HEK293 (cell line): ENCODE measurements around the gene FUCA2.
A peak's percentile ranks its signal among the peaks of the same experiment; 100 is the strongest.

Experiments used
- CTCF ChIA-PET: fragments of 350-600 bp; formaldehyde crosslinking; extraction: SDS; loops from one replicate; lab custom pipeline; 2021; ENCODE audit warnings: antibody characterized with exemption; lab: Yijun Ruan, JAX
- POLR2A ChIA-PET: fragments of 300-600 bp; formaldehyde crosslinking; extraction: SDS; loops from one replicate; lab custom pipeline; 2020; ENCODE audit warnings: antibody characterized with exemption, inconsistent platforms; lab: Yijun Ruan, JAX
- H3K27ac ChIP-seq: fragments of 200-500 bp; sonication (Bioruptor generic); 2 replicates; pipeline ENCODE4 v1.5.1; 2014; ENCODE audit warnings: low read depth, low read length, control low read depth, inconsistent platforms; ENCODE audit errors: extremely low read depth
- H3K36me3 ChIP-seq, 2 experiments: fragments of 200-500 bp in 1 of 2; sonication (Bioruptor generic) in 1 of 2; 1 replicate in 1 of 2; 2 replicates in 1 of 2; pipeline ENCODE4 v1.5.1; 2014 to 2017; ENCODE audit warnings: inconsistent platforms in 2 of 2, low read length in 2 of 2; ENCODE audit not compliant: control insufficient read depth in 2 of 2, insufficient read depth in 1 of 2
- H3K4me1 ChIP-seq: fragments of 200-500 bp; sonication (Bioruptor generic); 2 replicates; pipeline ENCODE4 v1.5.1; 2014; ENCODE audit warnings: mild to moderate bottlenecking, low read length, inconsistent platforms; ENCODE audit not compliant: control insufficient read depth, insufficient read depth
- H3K4me3 ChIP-seq: 2 replicates; pipeline ENCODE4 v1.5.1; 2011; ENCODE audit warnings: low read depth, mild to moderate bottlenecking, control low read depth, low read length, moderate library complexity
- H3K9me3 ChIP-seq: fragments of 200-500 bp; sonication (Bioruptor generic); 2 replicates; pipeline ENCODE4 v1.5.1; 2014; ENCODE audit warnings: low read depth, low read length, inconsistent platforms; ENCODE audit not compliant: control insufficient read depth, insufficient read depth
- KLF16 ChIP-seq: fragments of 450-650 bp; formaldehyde crosslinking; IDR thresholded peaks from 2 replicates; pipeline ENCODE4 v1.5.1; 2017; ENCODE audit warnings: missing biosample characterization, missing genetic modification characterization
- KLF9 ChIP-seq: fragments of 450-650 bp; formaldehyde crosslinking; IDR thresholded peaks from 2 replicates; pipeline ENCODE4 v1.5.1; 2016; ENCODE audit warnings: missing biosample characterization, missing genetic modification characterization, low read depth
- OVOL3 ChIP-seq: fragments of 450-650 bp; formaldehyde crosslinking; IDR thresholded peaks from 2 replicates; pipeline ENCODE4 v1.5.1; 2016; ENCODE audit warnings: missing biosample characterization, missing genetic modification characterization
- SP7 ChIP-seq: fragments of 450-650 bp; formaldehyde crosslinking; IDR thresholded peaks from 2 replicates; pipeline ENCODE4 v1.5.1; 2016; ENCODE audit warnings: missing biosample characterization, missing genetic modification characterization
- YY2 ChIP-seq: fragments of 450-650 bp; formaldehyde crosslinking; IDR thresholded peaks from 2 replicates; pipeline ENCODE4 v1.5.1; 2016; ENCODE audit warnings: missing biosample characterization, missing genetic modification characterization
- ZFP37 ChIP-seq: fragments of 450-650 bp; formaldehyde crosslinking; IDR thresholded peaks from 2 replicates; pipeline ENCODE4 v1.5.1; 2016; ENCODE audit warnings: missing biosample characterization, missing genetic modification characterization
- ZIC2 ChIP-seq: fragments of 450-650 bp; formaldehyde crosslinking; IDR thresholded peaks from 2 replicates; pipeline ENCODE4 v1.5.1; 2016; ENCODE audit warnings: missing biosample characterization, missing genetic modification characterization
- ZNF114 ChIP-seq: fragments of 450-650 bp; formaldehyde crosslinking; IDR thresholded peaks from 2 replicates; pipeline ENCODE4 v1.5.0; 2017; ENCODE audit warnings: missing biosample characterization, missing genetic modification characterization
- ZNF140 ChIP-seq: fragments of 450-650 bp; formaldehyde crosslinking; IDR thresholded peaks from 2 replicates; pipeline ENCODE4 v1.5.1; 2016; ENCODE audit warnings: missing biosample characterization, missing genetic modification characterization
- ZNF175 ChIP-seq: fragments of 450-650 bp; formaldehyde crosslinking; IDR thresholded peaks from 2 replicates; pipeline ENCODE4 v1.5.1; 2016; ENCODE audit warnings: missing biosample characterization, missing genetic modification characterization
- ZNF239 ChIP-seq: fragments of 450-650 bp; formaldehyde crosslinking; IDR thresholded peaks from 2 replicates; pipeline ENCODE4 v1.5.1; 2016; ENCODE audit warnings: missing biosample characterization, missing genetic modification characterization
- ZNF366 ChIP-seq: fragments of 450-650 bp; formaldehyde crosslinking; conservative IDR thresholded peaks from 2 replicates; pipeline ENCODE4 v1.5.1; 2016; ENCODE audit warnings: missing biosample characterization, missing genetic modification characterization
- ZNF501 ChIP-seq: fragments of 450-650 bp; formaldehyde crosslinking; IDR thresholded peaks from 2 replicates; pipeline ENCODE4 v1.5.1; 2016; ENCODE audit warnings: missing biosample characterization, missing genetic modification characterization
- ZNF510 ChIP-seq: fragments of 450-650 bp; formaldehyde crosslinking; IDR thresholded peaks from 2 replicates; pipeline ENCODE4 v1.5.1; 2018; ENCODE audit warnings: mild to moderate bottlenecking, missing genetic modification characterization, missing biosample characterization; ENCODE audit not compliant: insufficient replicate concordance
- ZNF514 ChIP-seq: fragments of 450-650 bp; formaldehyde crosslinking; IDR thresholded peaks from 2 replicates; pipeline ENCODE4 v1.5.1; 2016; ENCODE audit warnings: missing biosample characterization, missing genetic modification characterization
- ZNF529 ChIP-seq: fragments of 450-650 bp; formaldehyde crosslinking; IDR thresholded peaks from 2 replicates; pipeline ENCODE4 v1.5.1; 2017; ENCODE audit warnings: missing genetic modification characterization, missing biosample characterization; ENCODE audit not compliant: insufficient replicate concordance
- ZNF548 ChIP-seq: fragments of 450-650 bp; formaldehyde crosslinking; IDR thresholded peaks from 2 replicates; pipeline ENCODE4 v1.5.1; 2016; ENCODE audit warnings: missing biosample characterization, missing genetic modification characterization
- ZNF561 ChIP-seq: fragments of 450-650 bp; IDR thresholded peaks from 2 replicates; pipeline ENCODE4 v1.5.1; 2018; ENCODE audit warnings: missing biosample characterization, missing genetic modification characterization, borderline replicate concordance
- ZNF629 ChIP-seq: fragments of 450-650 bp; formaldehyde crosslinking; IDR thresholded peaks from 2 replicates; pipeline ENCODE4 v1.5.1; 2017; ENCODE audit warnings: missing biosample characterization, missing genetic modification characterization
- ZNF670 ChIP-seq: fragments of 450-650 bp; formaldehyde crosslinking; IDR thresholded peaks from 2 replicates; pipeline ENCODE4 v1.5.1; 2016; ENCODE audit warnings: missing biosample characterization, missing genetic modification characterization, low read depth
- ZNF776 ChIP-seq: fragments of 450-650 bp; formaldehyde crosslinking; IDR thresholded peaks from 2 replicates; pipeline ENCODE4 v1.5.0; 2017; ENCODE audit warnings: missing biosample characterization, missing genetic modification characterization, borderline replicate concordance
- ZNF791 ChIP-seq: fragments of 450-650 bp; formaldehyde crosslinking; IDR thresholded peaks from 2 replicates; pipeline ENCODE4 v1.5.1; 2016; ENCODE audit warnings: missing biosample characterization, missing genetic modification characterization
- ZNF843 ChIP-seq: fragments of 450-650 bp; formaldehyde crosslinking; IDR thresholded peaks from 2 replicates; pipeline ENCODE4 v1.5.1; 2016; ENCODE audit warnings: missing biosample characterization, missing genetic modification characterization
- ZSCAN23 ChIP-seq: fragments of 450-650 bp; formaldehyde crosslinking; IDR thresholded peaks from 2 replicates; pipeline ENCODE4 v1.5.1; 2016; ENCODE audit warnings: missing biosample characterization, missing genetic modification characterization
- TF ChIP-seq, protein P1 (sequence below): fragments of 450-650 bp; formaldehyde crosslinking; IDR thresholded peaks from 2 replicates; pipeline ENCODE4 v1.5.1; 2016; ENCODE audit warnings: missing biosample characterization, missing genetic modification characterization
- TF ChIP-seq, protein P2 (sequence below): fragments of 450-650 bp; formaldehyde crosslinking; IDR thresholded peaks from 2 replicates; pipeline ENCODE4 v1.5.1; 2017; ENCODE audit warnings: missing biosample characterization, missing genetic modification characterization
- TF ChIP-seq, protein P3 (sequence below): fragments of 450-650 bp; formaldehyde crosslinking; conservative IDR thresholded peaks from 2 replicates; pipeline ENCODE4 v1.5.1; 2016; ENCODE audit warnings: low read depth, missing biosample characterization, missing genetic modification characterization

FUCA2 gene, protein sequence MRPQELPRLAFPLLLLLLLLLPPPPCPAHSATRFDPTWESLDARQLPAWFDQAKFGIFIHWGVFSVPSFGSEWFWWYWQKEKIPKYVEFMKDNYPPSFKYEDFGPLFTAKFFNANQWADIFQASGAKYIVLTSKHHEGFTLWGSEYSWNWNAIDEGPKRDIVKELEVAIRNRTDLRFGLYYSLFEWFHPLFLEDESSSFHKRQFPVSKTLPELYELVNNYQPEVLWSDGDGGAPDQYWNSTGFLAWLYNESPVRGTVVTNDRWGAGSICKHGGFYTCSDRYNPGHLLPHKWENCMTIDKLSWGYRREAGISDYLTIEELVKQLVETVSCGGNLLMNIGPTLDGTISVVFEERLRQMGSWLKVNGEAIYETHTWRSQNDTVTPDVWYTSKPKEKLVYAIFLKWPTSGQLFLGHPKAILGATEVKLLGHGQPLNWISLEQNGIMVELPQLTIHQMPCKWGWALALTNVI

DNA sequence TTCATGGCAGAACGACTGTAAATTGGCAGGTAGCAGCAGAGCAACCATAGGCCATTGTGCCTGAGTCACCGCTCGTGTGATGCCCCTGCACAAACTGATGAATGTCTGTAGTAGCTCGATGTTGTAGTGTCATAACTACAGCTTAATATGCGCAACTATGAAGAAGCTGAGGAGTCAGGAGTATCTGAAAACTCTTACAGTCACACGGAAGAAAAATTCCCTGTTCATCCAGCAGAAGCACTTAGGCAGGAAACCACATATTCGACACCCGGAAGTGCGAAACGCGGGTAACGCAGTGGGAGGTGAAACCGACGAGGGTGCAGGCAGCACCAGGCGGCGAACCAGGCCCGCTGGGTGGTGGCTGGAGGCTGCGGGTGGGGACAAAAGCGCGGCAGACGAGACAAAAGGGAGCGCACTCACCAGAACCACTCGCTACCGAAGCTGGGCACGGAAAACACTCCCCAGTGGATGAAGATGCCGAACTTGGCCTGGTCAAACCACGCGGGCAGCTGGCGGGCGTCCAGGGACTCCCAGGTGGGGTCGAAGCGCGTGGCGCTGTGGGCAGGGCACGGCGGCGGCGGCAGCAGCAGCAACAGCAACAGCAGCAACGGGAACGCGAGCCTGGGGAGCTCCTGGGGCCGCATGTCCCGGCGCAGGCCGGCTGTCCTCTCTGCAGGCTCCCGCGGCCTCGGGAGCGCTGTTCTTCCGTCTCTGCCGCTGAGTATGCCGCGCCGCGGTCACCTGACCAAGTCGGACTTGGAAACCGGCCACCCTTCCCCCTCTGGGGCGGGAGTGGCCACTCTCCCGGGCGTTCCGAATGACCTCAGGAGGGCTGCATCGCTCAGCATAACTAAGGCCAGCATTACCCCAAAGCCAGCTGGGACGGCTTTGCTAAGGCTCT lies at the start of gene FUCA2:
Gene FUCA2, minus strand, starts transcription at position 730 of the 901 bp plus-strand sequence. Its CDS starts 86 bp downstream, at position 644.
- CTCF ChIA-PET = interaction anchor here (0.6 to 2.8 kb wide), 9 partner anchors 8 to 819 kb away, joined by 3 to 12 read pairs (median 3); no protein-coding TSS in a partner anchor
- POLR2A ChIA-PET = interaction anchor here (1.1 to 2.6 kb wide), 9 partner anchors 9 to 332 kb away, joined by 3 to 11 read pairs (median 3); partner anchors contain the start of genes ADAT2, LTV1 and PEX3
- peak within 1 kb of the TSS; percentile 74; the same call in 1 of the 2 replicates for H3K27ac ChIP-seq
- TF ChIP-seq, protein P1, sequence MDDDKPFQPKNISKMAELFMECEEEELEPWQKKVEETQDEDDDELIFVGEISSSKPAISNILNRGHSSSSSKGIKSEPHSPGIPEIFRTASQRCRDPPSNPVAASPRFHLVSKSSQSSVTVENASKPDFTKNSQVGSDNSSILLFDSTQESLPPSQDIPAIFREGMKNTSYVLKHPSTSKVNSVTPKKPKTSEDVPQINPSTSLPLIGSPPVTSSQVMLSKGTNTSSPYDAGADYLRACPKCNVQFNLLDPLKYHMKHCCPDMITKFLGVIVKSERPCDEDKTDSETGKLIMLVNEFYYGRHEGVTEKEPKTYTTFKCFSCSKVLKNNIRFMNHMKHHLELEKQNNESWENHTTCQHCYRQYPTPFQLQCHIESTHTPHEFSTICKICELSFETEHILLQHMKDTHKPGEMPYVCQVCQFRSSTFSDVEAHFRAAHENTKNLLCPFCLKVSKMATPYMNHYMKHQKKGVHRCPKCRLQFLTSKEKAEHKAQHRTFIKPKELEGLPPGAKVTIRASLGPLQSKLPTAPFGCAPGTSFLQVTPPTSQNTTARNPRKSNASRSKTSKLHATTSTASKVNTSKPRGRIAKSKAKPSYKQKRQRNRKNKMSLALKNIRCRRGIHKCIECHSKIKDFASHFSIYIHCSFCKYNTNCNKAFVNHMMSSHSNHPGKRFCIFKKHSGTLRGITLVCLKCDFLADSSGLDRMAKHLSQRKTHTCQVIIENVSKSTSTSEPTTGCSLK = no peak
- TF ChIP-seq ZNF670 (tag by site-specific recombination) (no peak), ZNF366 (tag by site-specific recombination) (peak; percentile 41; the same call in 1 of the 2 replicates), ZNF514 (tag by site-specific recombination) (no peak), ZNF791 (tag by site-specific recombination) (no peak), ZSCAN23 (tag by site-specific recombination) (peak; percentile 76; the same call in 1 of the 2 replicates), OVOL3 (tag by site-specific recombination) (peak; percentile 8; the same call in 1 of the 2 replicates), KLF9 (tag by site-specific recombination) (peak; percentile 57; the same call in 1 of the 2 replicates), ZNF629 (tag by site-specific recombination) (peak; percentile 81), ZFP37 (tag by site-specific recombination) (peak; percentile 95), ZNF529 (tag by site-specific recombination) (no peak), KLF16 (tag by site-specific recombination) (peak; percentile 86; the same call in 1 of the 2 replicates), ZNF548 (tag by site-specific recombination) (no peak), ZNF114 (tag by site-specific recombination) (no peak), ZNF510 (tag by site-specific recombination) (no peak), ZNF239 (tag by site-specific recombination) (0 out of 2 replicates have a peak, but pooled peaks have one; percentile 82), ZIC2 (tag by site-specific recombination) (peak; percentile 93), SP7 (tag by site-specific recombination) (peak; percentile 84), ZNF501 (tag by site-specific recombination) (peak; percentile 98), ZNF140 (tag by site-specific recombination) (no peak), ZNF561 (peak; percentile 69; the same call in 1 of the 2 replicates), ZNF175 (tag by site-specific recombination) (no peak), YY2 (tag by site-specific recombination) (no peak), ZNF776 (no peak), ZNF843 (tag by site-specific recombination) (peak; percentile 78)
- TF ChIP-seq, protein P2, sequence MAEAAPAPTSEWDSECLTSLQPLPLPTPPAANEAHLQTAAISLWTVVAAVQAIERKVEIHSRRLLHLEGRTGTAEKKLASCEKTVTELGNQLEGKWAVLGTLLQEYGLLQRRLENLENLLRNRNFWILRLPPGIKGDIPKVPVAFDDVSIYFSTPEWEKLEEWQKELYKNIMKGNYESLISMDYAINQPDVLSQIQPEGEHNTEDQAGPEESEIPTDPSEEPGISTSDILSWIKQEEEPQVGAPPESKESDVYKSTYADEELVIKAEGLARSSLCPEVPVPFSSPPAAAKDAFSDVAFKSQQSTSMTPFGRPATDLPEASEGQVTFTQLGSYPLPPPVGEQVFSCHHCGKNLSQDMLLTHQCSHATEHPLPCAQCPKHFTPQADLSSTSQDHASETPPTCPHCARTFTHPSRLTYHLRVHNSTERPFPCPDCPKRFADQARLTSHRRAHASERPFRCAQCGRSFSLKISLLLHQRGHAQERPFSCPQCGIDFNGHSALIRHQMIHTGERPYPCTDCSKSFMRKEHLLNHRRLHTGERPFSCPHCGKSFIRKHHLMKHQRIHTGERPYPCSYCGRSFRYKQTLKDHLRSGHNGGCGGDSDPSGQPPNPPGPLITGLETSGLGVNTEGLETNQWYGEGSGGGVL (tag by site-specific recombination) = peak; percentile 95
- TF ChIP-seq, protein P3, sequence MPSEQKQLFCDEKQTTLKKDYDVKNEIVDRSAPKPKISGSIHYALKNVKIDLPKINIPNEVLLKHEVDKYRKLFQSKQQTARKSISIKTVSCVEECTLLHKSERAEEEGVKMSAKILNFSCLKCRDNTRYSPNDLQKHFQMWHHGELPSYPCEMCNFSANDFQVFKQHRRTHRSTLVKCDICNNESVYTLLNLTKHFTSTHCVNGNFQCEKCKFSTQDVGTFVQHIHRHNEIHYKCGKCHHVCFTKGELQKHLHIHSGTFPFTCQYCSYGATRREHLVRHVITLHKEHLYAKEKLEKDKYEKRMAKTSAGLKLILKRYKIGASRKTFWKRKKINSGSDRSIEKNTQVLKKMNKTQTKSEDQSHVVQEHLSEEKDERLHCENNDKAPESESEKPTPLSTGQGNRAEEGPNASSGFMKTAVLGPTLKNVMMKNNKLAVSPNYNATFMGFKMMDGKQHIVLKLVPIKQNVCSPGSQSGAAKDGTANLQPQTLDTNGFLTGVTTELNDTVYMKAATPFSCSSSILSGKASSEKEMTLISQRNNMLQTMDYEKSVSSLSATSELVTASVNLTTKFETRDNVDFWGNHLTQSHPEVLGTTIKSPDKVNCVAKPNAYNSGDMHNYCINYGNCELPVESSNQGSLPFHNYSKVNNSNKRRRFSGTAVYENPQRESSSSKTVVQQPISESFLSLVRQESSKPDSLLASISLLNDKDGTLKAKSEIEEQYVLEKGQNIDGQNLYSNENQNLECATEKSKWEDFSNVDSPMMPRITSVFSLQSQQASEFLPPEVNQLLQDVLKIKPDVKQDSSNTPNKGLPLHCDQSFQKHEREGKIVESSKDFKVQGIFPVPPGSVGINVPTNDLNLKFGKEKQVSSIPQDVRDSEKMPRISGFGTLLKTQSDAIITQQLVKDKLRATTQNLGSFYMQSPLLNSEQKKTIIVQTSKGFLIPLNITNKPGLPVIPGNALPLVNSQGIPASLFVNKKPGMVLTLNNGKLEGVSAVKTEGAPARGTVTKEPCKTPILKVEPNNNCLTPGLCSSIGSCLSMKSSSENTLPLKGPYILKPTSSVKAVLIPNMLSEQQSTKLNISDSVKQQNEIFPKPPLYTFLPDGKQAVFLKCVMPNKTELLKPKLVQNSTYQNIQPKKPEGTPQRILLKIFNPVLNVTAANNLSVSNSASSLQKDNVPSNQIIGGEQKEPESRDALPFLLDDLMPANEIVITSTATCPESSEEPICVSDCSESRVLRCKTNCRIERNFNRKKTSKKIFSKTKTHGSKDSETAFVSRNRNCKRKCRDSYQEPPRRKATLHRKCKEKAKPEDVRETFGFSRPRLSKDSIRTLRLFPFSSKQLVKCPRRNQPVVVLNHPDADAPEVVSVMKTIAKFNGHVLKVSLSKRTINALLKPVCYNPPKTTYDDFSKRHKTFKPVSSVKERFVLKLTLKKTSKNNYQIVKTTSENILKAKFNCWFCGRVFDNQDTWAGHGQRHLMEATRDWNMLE = peak; percentile 80

More for the DNA sequence above, at the start of gene FUCA2:
- Histone ChIP-seq H3K4me3 (peak within 1 kb of the TSS; percentile 59), H3K4me1 (no peaks in the 10 kb centered on the region), H3K36me3 (peaks cover 7 to 27% of the 10 kb centered on the region in 2 experiments; a peak in 1 of 3 replicates), H3K9me3 (no peaks in the 10 kb centered on the region)
